ENCODE results near the gene TWF1.
A peak's percentile ranks its signal among the peaks of the same experiment; 100 is the strongest.
"Not testable (repeated sequence)": the region's sequence is repeated elsewhere in the genome, so short reads cannot be mapped to it uniquely, and the experiment has no call there.

TWF1 gene

GRCh38 chr12:43776498-43776897 lies 29.6 kb downstream of the TWF1 start:
- Mint-ChIP-seq H3K27ac (no peak overlapping the region), H3K27me3 (no peaks in the 10 kb centered on the region), H3K4me3 (no peak overlapping the region), H3K4me1 (ENCODE audit: low read depth) (no peaks in the 10 kb centered on the region), H3K36me3 (ENCODE audit: low read depth) (peaks cover 29% of the 10 kb centered on the region), H3K9me3 (no peaks in the 10 kb centered on the region)
- intact Hi-C loops (cut with micrococcal nuclease), result loop anchor here (1.0 kb wide), 1 partner anchor 106 kb away; no protein-coding TSS in a partner anchor

DNA sequence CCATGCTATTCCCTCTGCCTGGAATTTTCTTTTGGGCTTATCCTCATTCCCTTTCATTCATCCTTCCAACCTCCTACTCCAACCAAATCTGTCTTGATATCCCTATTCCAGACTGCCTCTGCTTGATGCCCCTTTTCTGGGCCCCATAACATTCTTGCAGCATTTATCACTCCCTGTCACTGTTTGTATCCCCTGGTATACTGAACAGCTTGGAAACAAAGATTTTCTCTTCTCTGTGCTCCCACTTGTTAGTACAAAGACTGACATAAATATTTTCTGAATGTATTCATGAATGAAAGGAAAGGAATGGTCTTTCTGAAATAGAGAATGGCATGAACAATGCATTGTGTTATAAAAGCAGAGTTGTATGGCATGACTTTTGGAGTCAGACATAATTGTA lies 39.8 kb downstream of the TWF1 start:
- Mint-ChIP-seq H3K4me1 (ENCODE audit: low read depth) (peaks cover 15% of the 10 kb centered on the region), H3K9me3 (no peaks in the 10 kb centered on the region), H3K27ac (no peak overlapping the region), H3K4me3 (no peak overlapping the region), H3K36me3 (ENCODE audit: low read depth) (peaks cover 50% of the 10 kb centered on the region), H3K27me3 (no peaks in the 10 kb centered on the region)
- intact Hi-C loops (cut with micrococcal nuclease), result no loop called here

GRCh38 chr12:43764528-43764927 lies 41.6 kb downstream of the TWF1 start:
- Mint-ChIP-seq H3K9me3 (no peaks in the 10 kb centered on the region), H3K4me1 (ENCODE audit: low read depth) (peaks cover 27% of the 10 kb centered on the region), H3K36me3 (ENCODE audit: low read depth) (peaks cover 42% of the 10 kb centered on the region), H3K27me3 (no peaks in the 10 kb centered on the region), H3K4me3 (no peak overlapping the region), H3K27ac (no peak overlapping the region)
- intact Hi-C loops (cut with micrococcal nuclease), result no loop called here

DNA sequence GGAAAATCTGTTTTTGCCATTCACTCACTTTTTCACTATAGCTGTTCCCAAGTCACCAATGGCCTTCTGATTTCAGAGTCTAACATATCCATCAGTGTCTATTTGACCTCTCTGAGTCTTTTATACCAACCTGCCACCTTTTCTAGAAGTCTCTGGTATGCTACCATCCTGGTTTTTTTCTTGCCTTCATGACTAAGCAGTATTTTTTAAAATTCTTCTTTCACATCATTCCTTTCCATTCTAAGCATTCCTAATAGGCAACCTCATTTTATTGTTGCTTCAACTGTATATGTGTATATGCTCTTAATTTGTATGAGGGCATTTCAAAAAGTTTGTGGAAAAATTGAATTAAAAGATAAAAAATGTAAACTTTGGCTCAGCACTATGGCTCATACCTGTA lies 42.3 kb downstream of the TWF1 start:
- Mint-ChIP-seq H3K4me3 (no peak overlapping the region), H3K36me3 (ENCODE audit: low read depth) (peaks cover 42% of the 10 kb centered on the region), H3K9me3 (no peaks in the 10 kb centered on the region), H3K27me3 (no peaks in the 10 kb centered on the region), H3K4me1 (ENCODE audit: low read depth) (peaks cover 32% of the 10 kb centered on the region), H3K27ac (no peak overlapping the region)
- intact Hi-C loops (cut with micrococcal nuclease), result no loop called here

- H3K27me3 Mint-ChIP-seq, result no peaks in the 10 kb centered on the region
- no peak overlapping the region for H3K4me3 Mint-ChIP-seq
- H3K4me1 Mint-ChIP-seq (ENCODE audit: low read depth), result peaks cover 39% of the 10 kb centered on the region
- intact Hi-C loops (cut with micrococcal nuclease), result no loop called here
- no peaks in the 10 kb centered on the region for H3K9me3 Mint-ChIP-seq
- no peak overlapping the region for H3K27ac Mint-ChIP-seq
- H3K36me3 Mint-ChIP-seq (ENCODE audit: low read depth), result peaks cover 41% of the 10 kb centered on the region
Observed at GRCh38 chr12:43762596-43762995, 43.5 kb downstream of the TWF1 start.

- H3K36me3 Mint-ChIP-seq (ENCODE audit: low read depth), result peaks cover 41% of the 10 kb centered on the region
- H3K4me3 Mint-ChIP-seq, result no peak overlapping the region
- H3K27ac Mint-ChIP-seq, result no peak overlapping the region
- H3K27me3 Mint-ChIP-seq, result no peaks in the 10 kb centered on the region
- H3K9me3 Mint-ChIP-seq, result no peaks in the 10 kb centered on the region
- H3K4me1 Mint-ChIP-seq (ENCODE audit: low read depth), result peaks cover 48% of the 10 kb centered on the region
- intact Hi-C loops (cut with micrococcal nuclease), result no loop called here
Observed at GRCh38 chr12:43761500-43761899, 44.6 kb downstream of the TWF1 start.

DNA sequence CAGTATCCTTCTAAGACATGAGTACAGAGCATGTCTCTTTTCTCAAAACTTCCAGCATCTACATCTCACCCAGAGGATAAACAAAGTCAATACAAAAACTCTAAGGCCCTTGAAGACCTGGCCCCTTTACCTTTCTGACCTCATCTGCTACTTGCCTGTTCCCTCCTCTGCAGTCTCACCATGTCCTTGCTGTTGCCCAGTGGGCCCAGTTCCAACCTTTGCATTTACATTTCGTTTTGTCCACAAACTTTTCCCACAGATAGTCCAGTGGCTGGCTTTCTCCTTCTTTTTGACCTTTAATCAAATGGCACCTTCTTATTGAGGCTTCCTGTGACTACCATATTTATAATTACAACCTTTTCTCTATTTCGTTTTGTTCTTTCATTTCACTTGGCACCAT lies 45.7 kb downstream of the TWF1 start:
- peaks cover 53% of the 10 kb centered on the region for H3K4me1 Mint-ChIP-seq (ENCODE audit: low read depth)
- intact Hi-C loops (cut with micrococcal nuclease), result no loop called here
- peak overlapping the region; percentile 96 for H3K4me3 Mint-ChIP-seq
- H3K27ac Mint-ChIP-seq, result peak overlapping the region; percentile 8
- H3K27me3 Mint-ChIP-seq, result no peaks in the 10 kb centered on the region
- H3K9me3 Mint-ChIP-seq, result no peaks in the 10 kb centered on the region
- H3K36me3 Mint-ChIP-seq (ENCODE audit: low read depth), result peaks cover 41% of the 10 kb centered on the region

- Mint-ChIP-seq H3K27me3 (no peaks in the 10 kb centered on the region), H3K27ac (peak within 1 kb of the TSS; percentile 99), H3K4me1 (ENCODE audit: low read depth) (peaks cover 53% of the 10 kb centered on the region), H3K4me3 (peak within 1 kb of the TSS; percentile 96), H3K36me3 (ENCODE audit: low read depth) (peaks cover 43% of the 10 kb centered on the region), H3K9me3 (no peaks in the 10 kb centered on the region)
- intact Hi-C loops (cut with micrococcal nuclease), result loop anchor here (1.0 kb wide), 1 partner anchor 46 kb away; no protein-coding TSS in a partner anchor
Observed at GRCh38 chr12:43758728-43759563, 47.2 kb downstream of the TWF1 start, which contains the start of the genes IRAK4 and PUS7L. Gene IRAK4 (plus strand): TSS chr12:43758951. CDS start chr12:43768112, 9,161 bp downstream. Gene PUS7L (minus strand): TSS chr12:43758790. CDS start chr12:43755245, 3,545 bp downstream.

GRCh38 chr12:43758247-43758727 lies 47.8 kb downstream of the TWF1 start:
- H3K36me3 Mint-ChIP-seq (ENCODE audit: low read depth), result peaks cover 37% of the 10 kb centered on the region
- no peaks in the 10 kb centered on the region for H3K9me3 Mint-ChIP-seq
- H3K4me3 Mint-ChIP-seq, result peak overlapping the region; percentile 96
- no peaks in the 10 kb centered on the region for H3K27me3 Mint-ChIP-seq
- intact Hi-C loops (cut with micrococcal nuclease), result no loop called here
- H3K27ac Mint-ChIP-seq, result peak overlapping the region; percentile 99
- peaks cover 47% of the 10 kb centered on the region for H3K4me1 Mint-ChIP-seq (ENCODE audit: low read depth)

DNA sequence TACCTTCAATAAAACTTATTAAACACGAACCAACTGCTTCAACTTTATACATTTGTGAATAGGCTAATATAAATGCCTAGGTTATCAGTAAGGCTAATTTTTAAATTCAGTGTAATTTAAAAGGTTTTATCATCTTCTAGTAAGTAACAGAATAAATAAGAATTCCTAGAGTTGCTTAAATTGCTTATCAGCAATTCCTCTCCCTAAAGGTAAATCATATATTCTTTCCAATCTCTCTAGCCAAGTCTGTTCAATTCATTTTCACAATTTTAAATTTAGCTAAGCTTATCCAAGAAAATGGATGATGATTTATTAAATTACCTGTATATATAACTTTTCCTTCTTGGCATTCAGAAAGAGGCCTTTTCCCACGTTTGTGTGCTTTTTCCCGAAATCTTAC lies 52.1 kb downstream of the TWF1 start:
- Mint-ChIP-seq H3K27ac (no peak overlapping the region), H3K36me3 (ENCODE audit: low read depth) (peaks cover 32% of the 10 kb centered on the region), H3K9me3 (no peaks in the 10 kb centered on the region), H3K4me1 (ENCODE audit: low read depth) (peaks cover 20% of the 10 kb centered on the region), H3K27me3 (no peaks in the 10 kb centered on the region), H3K4me3 (no peak overlapping the region)
- intact Hi-C loops (cut with micrococcal nuclease), result no loop called here

- intact Hi-C loops (cut with micrococcal nuclease), result not testable (repeated sequence)
Observed at GRCh38 chr12:43751360-43751759, 54.8 kb downstream of the TWF1 start.

DNA sequence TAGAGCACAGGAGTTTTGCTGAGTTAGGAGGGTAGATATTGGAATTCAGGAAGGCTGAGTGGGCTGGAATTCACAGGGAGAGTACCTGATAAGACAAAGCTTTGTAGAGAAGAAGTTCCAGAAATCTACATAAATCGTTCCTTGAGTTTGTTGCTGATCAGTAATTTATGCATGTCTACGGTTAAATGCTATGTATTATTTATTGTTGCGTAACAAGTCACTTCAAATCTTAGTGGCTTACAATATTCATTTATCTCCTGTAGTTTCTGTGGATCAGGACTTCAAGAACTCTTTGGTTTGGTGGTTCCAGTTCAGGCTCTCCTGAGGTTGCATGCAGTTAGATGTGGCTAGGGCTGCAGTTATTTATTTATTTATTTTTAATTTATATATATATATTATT lies 55.3 kb downstream of the TWF1 start:
- H3K4me1 Mint-ChIP-seq (ENCODE audit: low read depth), result no peaks in the 10 kb centered on the region
- peaks cover 21% of the 10 kb centered on the region for H3K36me3 Mint-ChIP-seq (ENCODE audit: low read depth)
- no peaks in the 10 kb centered on the region for H3K9me3 Mint-ChIP-seq

More at GRCh38 chr12:43751360-43751759, 54.8 kb downstream of the TWF1 start:
- H3K9me3 Mint-ChIP-seq; H3K27me3 Mint-ChIP-seq; H3K27ac Mint-ChIP-seq; H3K4me1 Mint-ChIP-seq (ENCODE audit: low read depth); H3K4me3 Mint-ChIP-seq: not testable (repeated sequence)
- peaks cover 21% of the 10 kb centered on the region for H3K36me3 Mint-ChIP-seq (ENCODE audit: low read depth)

GRCh38 chr12:43749016-43749415 lies 57.1 kb downstream of the TWF1 start:
- Mint-ChIP-seq H3K9me3 (no peaks in the 10 kb centered on the region), H3K27me3 (no peaks in the 10 kb centered on the region), H3K36me3 (ENCODE audit: low read depth) (peaks cover 27% of the 10 kb centered on the region), H3K4me3 (no peak overlapping the region), H3K4me1 (ENCODE audit: low read depth) (no peaks in the 10 kb centered on the region), H3K27ac (no peak overlapping the region)
- intact Hi-C loops (cut with micrococcal nuclease), result no loop called here

More for the DNA sequence above, 55.3 kb downstream of the TWF1 start:
- H3K27me3 Mint-ChIP-seq, result no peaks in the 10 kb centered on the region
- no peak overlapping the region for H3K27ac Mint-ChIP-seq
- intact Hi-C loops (cut with micrococcal nuclease), result no loop called here
- H3K4me3 Mint-ChIP-seq, result no peak overlapping the region

GRCh38 chr12:43744826-43745225 lies 61.3 kb downstream of the TWF1 start:
- Mint-ChIP-seq H3K9me3 (no peaks in the 10 kb centered on the region), H3K4me3 (no peak overlapping the region), H3K36me3 (ENCODE audit: low read depth) (peaks cover 37% of the 10 kb centered on the region), H3K27me3 (no peaks in the 10 kb centered on the region), H3K27ac (no peak overlapping the region), H3K4me1 (ENCODE audit: low read depth) (no peaks in the 10 kb centered on the region)
- intact Hi-C loops (cut with micrococcal nuclease), result no loop called here

All from dendritic cell treated with granulocyte-macrophage colony-stimulating factor and Interleukin-4, amounts not matched to agents 40 ng/mL and 50 ng/mL, for 4 days (primary cell).